AG09319 (cell line): Measurements from ENCODE around the gene EYA4.
"Not testable (repeated sequence)": the region's sequence is repeated elsewhere in the genome, so short reads cannot be mapped to it uniquely, and the experiment has no call there.

Experiments used
- DNase-seq: peaks from one replicate; pipeline ENCODE4 v3.0.0-alpha.2; 2010; ENCODE audit warnings: low read depth; ENCODE audit errors: extremely low read depth
- CTCF ChIP-seq: IDR thresholded peaks from 2 replicates; pipeline ENCODE4 v1.5.1; 2011; ENCODE audit warnings: low read depth, mild to moderate bottlenecking, inconsistent platforms, low read length, moderate library complexity

The EYA4 gene

GRCh38 chr6:133394630-133395029, 153.5 kb downstream of the EYA4 start:
- TF ChIP-seq CTCF = no peak
- no peak for DNase-seq

GRCh38 chr6:133396233-133396983, 155.3 kb downstream of the EYA4 start:
- no peak for DNase-seq

GRCh38 chr6:133396984-133397348, 155.8 kb downstream of the EYA4 start:
- no peak for TF ChIP-seq CTCF
- DNase-seq = no peak

More at GRCh38 chr6:133396233-133396983, 155.3 kb downstream of the EYA4 start:
- no peak for TF ChIP-seq CTCF

- DNase-seq = not testable (repeated sequence)
These were observed 156.4 kb downstream of the EYA4 start for GRCh38 chr6:133397601-133398000.

GRCh38 chr6:133399426-133399825, 158.3 kb downstream of the EYA4 start:
- no peak for TF ChIP-seq CTCF
- no peak for DNase-seq

GRCh38 chr6:133404151-133404550, 163.0 kb downstream of the EYA4 start:
- no peak for DNase-seq
- no peak for TF ChIP-seq CTCF

GRCh38 chr6:133404728-133405127, 163.6 kb downstream of the EYA4 start:
- no peak for TF ChIP-seq CTCF
- no peak for DNase-seq

- no peak for TF ChIP-seq CTCF
- DNase-seq = no peak
These were observed 166.4 kb downstream of the EYA4 start for GRCh38 chr6:133407320-133408100.
